SK-N-SH treated with all-trans-retinoic acid at 6 μM for 48 hours (cell line): Measurements from ENCODE around the gene S1PR4.

ENCODE experiments used
- CSDC2 ChIP-seq: fragments of 250-450 bp; sonication (Bioruptor Pico); IDR thresholded peaks from 2 replicates; pipeline ENCODE4 v1.5.0; 2020; ENCODE audit warnings: mild to moderate bottlenecking, moderate library complexity
- PPARA ChIP-seq: fragments of 250-450 bp; sonication (Bioruptor Pico); IDR thresholded peaks from 2 replicates; pipeline ENCODE4 v1.5.0; 2020; ENCODE audit warnings: mild to moderate bottlenecking, borderline replicate concordance
- TOX ChIP-seq: fragments of 250-450 bp; sonication (Bioruptor Pico); IDR thresholded peaks from 2 replicates; pipeline ENCODE4 v1.8.0; 2021; ENCODE audit warnings: mild to moderate bottlenecking, moderate library complexity, borderline replicate concordance
- ZC3H10 ChIP-seq: fragments of 250-450 bp; sonication (Bioruptor Pico); IDR thresholded peaks from 2 replicates; pipeline ENCODE4 v1.5.1; 2021; ENCODE audit warnings: mild to moderate bottlenecking, moderate library complexity

GRCh38 chr19:3220576-3220975 is 42.0 kb downstream of the S1PR4 start:
- TF ChIP-seq PPARA (no peak), TOX (CRISPR knock-in tag) (no peak), CSDC2 (CRISPR knock-in tag) (no peak), ZC3H10 (no peak)
